Stimulated activated CD8-positive, alpha-beta memory T cell treated with anti-CD3 and anti-CD28 coated beads, Interleukin-2, amount 100 ng/mL, for 1 hour (primary cell): Measurements from ENCODE around the gene DTL.

Experiments
- DNase-seq, 2 donors: peaks; one replicate each; pipeline ENCODE4 v3.0.0-alpha.2; 2020; ENCODE audit warnings: low read depth in 2 of 2

DTL gene

DNA sequence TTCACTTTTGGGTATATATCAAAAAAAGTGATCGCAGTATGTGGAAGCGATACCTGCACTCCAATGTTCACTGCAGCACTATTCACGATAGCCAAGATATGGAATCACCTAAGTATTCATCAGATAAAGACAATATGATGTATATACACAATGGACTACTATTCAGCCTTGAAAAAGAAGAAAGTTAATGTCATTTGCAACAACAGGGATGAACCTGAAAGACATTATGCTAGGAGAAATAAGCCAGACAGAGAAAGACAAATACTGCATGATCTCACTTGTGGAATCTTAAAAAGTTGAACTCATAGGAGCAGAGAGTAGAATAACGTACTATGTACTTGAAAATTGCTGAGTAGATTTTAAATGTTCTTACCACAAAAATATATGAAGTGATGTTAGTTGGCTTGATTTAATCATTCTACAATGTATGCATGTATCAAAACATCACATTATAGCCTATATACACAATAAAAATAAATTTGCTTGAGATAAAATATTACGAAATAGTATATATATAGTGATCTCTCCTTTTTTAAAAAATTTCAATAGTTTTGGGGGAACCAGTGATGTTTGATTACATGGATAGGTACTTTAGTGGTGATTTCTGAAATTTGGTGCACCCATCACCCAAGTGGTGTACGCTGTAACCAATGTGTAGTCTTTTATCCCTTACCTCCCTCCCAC lies 56.0 kb downstream of the DTL start:
- no peak for DNase-seq

DNA sequence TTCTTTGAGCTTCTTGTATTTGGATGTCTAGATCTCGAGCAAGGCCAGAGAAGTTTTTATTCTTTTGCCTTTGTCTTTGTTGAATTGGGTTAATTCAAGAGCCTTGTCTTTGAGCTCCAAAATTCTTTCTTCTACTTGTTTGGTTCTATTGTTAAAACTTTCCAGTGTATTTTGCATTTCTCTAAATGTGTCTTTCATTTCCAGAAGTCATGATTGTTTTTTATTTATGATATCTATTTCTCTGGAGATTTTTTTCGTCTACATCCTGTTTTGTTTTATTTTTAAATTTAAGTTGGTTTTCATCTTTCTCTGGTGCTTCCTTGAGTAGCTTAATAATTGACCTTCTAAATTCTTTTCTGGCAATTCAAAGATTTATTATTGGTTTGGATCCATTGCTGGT lies 61.8 kb downstream of the DTL start:
- DNase-seq, result no peak

DNA sequence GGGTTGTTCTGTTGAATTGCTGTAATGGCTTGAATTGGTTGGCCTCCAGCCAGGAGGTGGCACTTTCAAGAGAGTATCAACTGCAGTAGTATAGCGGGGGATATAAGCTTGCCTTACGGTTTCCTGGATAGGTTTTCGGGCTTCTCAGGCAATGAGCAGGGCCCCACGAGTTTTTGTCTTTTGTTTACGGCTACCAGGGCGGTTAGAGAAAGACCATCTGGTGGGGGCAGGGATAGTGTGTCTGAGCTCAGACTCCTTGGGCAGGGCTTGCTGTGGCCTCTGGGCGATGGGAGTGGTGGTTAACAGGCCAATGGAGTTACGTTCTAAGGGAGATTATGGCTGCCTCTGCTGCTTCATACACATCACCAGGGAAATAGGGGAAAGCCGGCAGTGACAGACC lies 62.8 kb downstream of the DTL start:
- DNase-seq, result no peak

DNA sequence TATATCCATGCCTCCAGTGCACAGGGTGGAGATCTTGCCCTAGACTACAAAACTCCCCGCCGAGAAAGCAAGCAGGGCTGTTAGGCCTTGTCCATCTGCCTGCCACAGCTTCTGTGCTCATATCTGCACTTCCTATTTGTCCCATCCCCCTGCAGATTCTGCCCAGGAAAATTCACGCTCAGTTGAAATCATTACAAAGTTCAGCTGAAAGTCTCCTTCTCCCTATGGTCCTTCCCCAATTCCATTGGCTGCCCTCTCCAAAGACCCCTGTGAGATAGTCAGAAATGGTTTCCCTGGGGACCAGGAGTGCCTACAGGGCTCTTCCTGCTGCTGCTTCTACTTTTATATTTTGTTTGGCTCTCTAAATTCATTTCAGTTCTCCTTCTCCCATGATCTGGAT lies 63.2 kb downstream of the DTL start:
- no peak for DNase-seq

DNA sequence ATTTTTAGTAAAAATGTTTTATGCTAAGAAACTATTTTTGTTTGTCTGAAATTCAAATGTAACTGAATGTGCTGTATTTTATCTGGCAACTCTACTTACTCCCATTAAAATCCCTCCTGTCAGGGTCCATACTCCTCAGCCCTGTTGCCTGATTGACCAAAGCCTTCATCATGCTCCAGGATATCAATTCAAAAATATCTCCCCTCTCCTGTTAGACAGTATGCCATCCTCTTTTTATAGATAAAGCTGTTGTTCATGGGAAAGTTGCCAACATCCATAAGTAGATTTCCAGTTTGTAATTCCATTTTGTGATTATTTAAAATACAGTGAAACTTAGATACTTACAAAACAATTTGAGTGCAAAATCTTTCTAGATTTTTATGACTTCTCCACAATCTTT lies 65.7 kb downstream of the DTL start:
- DNase-seq, result no peak

GRCh38 chr1:212101735-212102134 lies 66.2 kb downstream of the DTL start:
- no peak for DNase-seq

- no peak for DNase-seq
Measured at GRCh38 chr1:212104586-212105325, 69.2 kb downstream of the DTL start.

DNA sequence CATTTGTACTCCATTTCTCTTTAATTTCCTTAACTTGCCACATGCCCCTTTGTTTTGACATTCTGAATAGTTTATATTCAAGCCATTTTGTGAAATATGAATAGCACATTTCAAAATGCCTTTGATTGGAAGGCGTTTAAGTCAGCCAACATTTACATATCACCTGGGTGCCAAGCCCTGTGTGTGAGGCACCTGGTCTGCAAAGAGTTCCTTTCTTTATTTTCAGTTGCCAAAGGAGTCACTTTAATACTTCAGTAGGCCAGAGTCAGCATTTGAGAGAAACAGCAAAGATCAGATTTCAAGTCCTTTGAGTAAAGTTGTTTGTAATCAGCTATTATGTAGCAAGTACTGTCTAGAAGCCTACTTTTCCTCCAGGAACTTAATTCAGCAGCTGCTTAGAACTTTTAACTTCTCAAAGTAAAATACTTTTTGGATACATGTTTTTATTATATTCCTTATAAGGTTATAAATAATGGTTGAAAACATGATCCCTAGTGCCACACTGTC lies 70.8 kb downstream of the DTL start:
- no peak for DNase-seq

DNA sequence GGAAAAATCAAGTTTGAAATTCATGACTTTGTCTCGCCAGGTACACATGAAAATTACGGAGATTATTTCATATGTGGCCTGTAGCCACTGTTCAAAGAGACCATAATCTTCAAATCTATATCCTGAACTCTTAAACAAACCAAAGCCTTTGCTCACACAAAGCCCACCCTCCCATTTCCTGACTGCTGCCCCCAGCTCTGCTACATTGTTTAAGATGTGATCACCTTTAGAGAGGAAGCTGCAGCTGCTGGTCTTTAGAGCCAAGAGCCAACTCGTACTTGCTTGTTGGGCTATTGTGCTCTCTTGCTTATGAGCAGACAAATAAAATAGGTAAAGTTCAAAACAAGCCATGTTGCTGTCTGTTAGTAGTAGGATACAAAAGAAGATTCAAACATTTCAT lies 71.9 kb downstream of the DTL start:
- DNase-seq, result no peak

GRCh38 chr1:212108187-212108586 lies 72.6 kb downstream of the DTL start:
- DNase-seq, result no peak

- no peak for DNase-seq
Measured at GRCh38 chr1:212108981-212109380, 73.4 kb downstream of the DTL start.

DNA sequence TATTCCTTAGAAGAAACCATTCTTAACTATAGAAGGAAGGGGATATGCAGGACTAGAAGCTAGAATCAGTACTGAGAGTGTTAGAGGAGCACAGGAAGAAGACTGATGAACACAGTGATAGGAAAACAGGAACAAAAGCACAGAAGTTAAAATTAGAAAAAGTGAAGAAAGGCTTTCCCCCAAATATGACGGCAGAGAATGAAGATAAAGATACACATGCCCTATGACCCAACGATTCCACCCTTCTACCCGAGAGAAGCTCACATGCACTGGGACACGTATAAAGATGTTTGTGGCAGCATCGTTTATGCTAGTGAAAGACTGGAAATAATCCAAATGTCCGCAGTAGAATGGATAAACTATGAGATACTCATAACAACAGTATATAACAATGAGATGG lies 74.2 kb downstream of the DTL start:
- no peak for DNase-seq

GRCh38 chr1:212110617-212111016 lies 75.1 kb downstream of the DTL start:
- no peak for DNase-seq

- no peak for DNase-seq
Measured at GRCh38 chr1:212111536-212111935, 76.0 kb downstream of the DTL start.

DNA sequence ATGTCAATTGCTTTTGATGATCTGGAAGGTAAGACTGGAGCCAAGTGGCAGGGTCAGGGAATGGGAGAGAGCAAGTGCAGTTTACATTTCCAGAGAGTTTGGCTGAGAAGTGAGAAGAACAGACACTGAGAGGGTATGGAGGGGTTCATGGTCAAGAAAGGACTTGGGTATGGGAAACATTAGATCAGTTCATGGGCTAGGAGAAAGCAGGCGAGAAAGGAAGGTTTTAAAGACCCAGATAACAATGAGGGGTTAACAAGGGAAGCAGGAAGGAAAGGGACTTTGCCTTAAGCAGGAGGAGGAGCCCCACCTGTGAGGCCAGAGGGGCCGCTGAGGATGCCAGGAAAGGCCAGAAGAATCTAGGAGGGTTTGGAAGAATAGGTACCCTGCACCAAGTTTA lies 78.2 kb downstream of the DTL start:
- no peak for DNase-seq

DNA sequence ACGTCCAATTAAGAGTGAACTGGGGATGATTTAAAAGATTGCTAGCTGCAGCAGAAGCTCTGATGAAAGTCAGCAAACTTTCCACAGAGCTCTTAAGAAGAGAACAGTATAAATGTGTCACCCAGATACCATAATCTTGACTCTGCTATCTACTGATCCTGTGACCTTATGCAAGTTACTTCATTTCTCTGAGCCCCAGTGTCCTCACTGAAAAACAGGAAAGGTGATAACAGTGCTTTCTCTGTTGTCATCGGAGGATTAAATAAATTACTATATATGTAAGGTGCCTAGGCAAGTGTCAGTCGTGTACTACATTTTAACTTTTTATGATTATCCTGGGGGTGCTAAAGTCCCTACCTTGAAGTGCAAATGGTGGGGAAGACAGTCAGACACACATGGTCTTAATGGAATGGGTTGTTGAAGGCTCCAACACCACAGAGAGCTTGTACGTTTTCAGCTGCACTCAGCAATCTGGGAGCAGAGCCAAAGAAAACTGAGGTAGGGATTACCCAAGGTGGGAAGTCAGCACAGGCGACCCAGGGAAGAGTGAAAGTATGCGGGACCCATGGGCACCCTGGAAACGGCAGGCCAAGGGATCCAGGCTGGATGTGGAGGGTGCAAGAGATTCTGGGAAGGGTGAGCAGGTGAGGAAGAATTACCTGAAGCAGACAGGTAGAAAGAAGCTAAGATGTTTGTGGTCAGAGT lies 82.8 kb downstream of the DTL start:
- no peak for DNase-seq

DNA sequence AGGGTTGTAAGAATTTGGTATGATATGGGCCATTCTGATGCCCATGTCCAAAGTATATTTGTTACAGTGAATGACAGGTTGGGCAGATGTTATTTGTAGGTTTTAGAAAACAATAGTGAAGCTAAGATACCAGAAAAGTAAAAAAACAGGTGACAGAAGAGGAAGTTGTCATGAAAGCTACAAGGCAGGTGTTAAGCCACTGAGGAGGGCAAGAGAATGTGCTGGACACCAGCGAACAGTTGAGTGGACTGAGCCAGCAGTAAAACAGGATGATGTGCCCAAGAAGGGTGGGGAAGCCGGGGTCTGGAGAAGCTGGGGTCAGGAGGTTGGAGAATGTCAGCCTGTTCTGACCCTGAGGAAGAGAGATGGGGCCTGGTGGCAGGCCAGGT lies 83.3 kb downstream of the DTL start:
- DNase-seq, result no peak

GRCh38 chr1:212119397-212119837 lies 83.9 kb downstream of the DTL start:
- no peak for DNase-seq

GRCh38 chr1:212119863-212120262 lies 84.3 kb downstream of the DTL start:
- DNase-seq, result no peak

- DNase-seq, result no peak
Measured at GRCh38 chr1:212121779-212122178, 86.2 kb downstream of the DTL start.

- no peak for DNase-seq
Measured at GRCh38 chr1:212124690-212125582, 89.4 kb downstream of the DTL start.

- DNase-seq, result no peak
Measured at GRCh38 chr1:212125654-212126053, 90.1 kb downstream of the DTL start.
